GM18861 (cell line): ENCODE measurements around the gene PTGER1.
"Not testable (repeated sequence)": the region's sequence is repeated elsewhere in the genome, so short reads cannot be mapped to it uniquely, and the experiment has no call there.

Source experiments
- ATAC-seq: cut with Tn5 transposase; IDR thresholded peaks from one replicate; pipeline ENCODE4 v1.9.1; 2021; ENCODE audit not compliant: unreplicated experiment

PTGER1 gene, protein sequence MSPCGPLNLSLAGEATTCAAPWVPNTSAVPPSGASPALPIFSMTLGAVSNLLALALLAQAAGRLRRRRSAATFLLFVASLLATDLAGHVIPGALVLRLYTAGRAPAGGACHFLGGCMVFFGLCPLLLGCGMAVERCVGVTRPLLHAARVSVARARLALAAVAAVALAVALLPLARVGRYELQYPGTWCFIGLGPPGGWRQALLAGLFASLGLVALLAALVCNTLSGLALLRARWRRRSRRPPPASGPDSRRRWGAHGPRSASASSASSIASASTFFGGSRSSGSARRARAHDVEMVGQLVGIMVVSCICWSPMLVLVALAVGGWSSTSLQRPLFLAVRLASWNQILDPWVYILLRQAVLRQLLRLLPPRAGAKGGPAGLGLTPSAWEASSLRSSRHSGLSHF

DNA sequence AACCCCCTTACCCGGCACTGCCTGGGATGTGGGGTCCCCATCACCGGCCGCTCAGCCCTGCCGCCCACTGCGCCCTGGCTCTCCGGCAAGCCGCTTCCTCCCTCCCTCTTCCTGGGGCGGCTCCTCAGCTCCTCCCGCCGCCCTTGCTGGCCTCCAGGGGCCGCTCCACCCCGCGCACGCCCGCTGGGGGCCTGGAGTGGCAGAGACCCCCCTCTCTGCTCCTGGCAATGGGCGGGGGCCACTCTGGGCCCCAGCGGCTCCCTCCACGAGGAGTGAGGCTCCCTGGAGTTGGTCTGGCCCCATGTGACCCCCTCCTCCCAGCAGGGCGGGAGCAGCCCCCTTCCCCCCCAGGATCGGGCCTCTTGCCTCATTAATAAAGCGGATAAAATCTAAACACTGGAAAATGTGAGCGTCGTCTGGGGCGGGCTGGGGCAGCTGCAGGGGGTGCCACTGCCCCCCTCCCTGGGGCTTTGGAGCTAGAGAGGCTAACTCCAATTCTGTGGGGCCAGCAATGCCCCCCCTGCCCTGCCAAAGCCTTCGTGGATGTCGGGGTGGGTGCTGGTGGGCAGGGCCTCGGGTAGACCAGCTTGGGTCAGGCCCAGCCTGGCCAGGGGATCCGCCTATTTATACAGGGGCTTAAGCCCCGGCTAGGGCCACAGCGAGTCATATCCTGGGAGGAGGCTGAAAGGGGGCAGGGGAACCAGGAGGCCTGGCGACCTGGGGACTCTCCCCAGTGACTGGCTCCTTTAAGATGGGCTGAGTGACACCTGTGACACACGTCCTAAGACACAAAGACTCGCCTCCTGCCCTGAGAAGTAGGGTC, at the start of gene PTGER1:
Gene PTGER1, minus strand, starts transcription at position 104 of the 823 bp plus-strand sequence. CDS start 1,034 bp downstream, outside the sequence.
- no peak for ATAC-seq

DNA sequence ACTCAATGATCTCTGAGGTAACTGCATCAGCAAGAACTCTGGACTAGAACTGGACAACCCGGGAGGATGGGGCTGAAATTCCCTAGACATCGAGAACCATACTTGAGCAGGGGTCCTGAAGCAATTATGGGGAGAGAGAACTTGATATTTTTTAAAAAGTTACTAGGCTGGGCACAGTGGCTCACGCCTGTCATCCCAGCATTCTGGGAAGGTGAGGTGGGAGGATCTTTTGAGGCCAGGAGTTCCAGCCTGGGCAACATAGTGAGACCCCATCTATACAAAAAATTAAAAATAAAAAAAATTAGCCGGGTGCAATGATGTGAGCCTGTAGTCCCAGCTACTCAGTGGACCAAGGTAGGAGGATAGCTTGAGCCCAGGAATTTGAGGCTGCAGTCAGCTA, 45.4 kb upstream of the PTGER1 start:
- no peak for ATAC-seq

DNA sequence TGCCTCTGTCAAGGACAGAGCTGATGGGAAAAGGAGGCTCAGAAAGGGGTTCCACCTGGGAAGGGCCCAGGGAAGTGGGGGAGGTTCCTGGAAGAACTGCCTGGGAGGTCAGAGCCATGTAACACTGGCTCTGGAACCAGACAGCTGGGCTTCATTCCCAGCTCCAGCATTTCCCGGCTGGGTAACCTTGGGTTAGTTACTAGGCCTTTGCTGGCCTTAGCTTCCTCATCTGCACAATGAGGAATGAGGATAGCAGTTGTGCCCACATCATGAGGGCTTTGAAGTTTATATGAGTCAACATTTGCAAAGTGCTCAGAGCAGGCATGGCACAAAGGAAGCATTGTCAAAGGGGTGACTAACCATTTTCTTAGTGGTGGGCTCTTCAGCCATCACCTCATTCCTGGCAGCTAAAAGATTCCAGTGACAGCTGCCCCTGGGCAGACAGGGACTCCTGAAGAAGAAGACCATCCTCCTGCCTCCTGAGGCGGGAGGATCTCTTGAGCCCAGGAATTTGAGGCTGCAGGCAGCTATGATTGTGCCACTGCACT, 44.8 kb upstream of the PTGER1 start:
- ATAC-seq, result no peak

DNA sequence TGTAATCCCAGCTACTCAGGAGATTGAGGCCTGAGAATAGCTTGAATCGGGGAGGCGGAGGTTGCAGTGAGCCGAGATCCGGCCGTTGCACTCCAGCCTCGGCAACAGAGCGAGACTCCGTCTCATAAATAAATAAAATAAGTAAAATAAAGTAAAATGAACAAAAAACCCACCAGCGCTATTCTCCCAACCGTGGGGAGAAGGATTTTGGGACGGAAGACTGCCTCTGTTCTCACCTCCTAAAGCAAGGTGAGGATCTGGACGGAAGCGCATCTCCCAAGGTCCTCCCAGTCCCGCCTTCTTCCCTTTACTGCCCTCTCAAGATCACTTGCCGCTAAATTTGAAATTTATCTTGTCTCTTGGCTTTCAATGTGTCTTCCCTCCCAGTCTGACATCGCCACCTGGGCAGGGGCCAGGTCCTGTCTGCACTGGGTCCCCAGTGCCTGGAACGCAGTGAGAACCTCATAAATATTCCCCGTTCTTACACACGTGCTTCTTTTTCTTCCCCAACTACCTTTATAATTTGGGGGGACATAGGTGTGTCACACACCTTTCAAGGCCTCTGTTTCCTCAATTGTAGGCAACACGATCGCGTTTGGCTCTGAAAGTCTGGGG, 44.2 kb upstream of the PTGER1 start:
- no peak for ATAC-seq

DNA sequence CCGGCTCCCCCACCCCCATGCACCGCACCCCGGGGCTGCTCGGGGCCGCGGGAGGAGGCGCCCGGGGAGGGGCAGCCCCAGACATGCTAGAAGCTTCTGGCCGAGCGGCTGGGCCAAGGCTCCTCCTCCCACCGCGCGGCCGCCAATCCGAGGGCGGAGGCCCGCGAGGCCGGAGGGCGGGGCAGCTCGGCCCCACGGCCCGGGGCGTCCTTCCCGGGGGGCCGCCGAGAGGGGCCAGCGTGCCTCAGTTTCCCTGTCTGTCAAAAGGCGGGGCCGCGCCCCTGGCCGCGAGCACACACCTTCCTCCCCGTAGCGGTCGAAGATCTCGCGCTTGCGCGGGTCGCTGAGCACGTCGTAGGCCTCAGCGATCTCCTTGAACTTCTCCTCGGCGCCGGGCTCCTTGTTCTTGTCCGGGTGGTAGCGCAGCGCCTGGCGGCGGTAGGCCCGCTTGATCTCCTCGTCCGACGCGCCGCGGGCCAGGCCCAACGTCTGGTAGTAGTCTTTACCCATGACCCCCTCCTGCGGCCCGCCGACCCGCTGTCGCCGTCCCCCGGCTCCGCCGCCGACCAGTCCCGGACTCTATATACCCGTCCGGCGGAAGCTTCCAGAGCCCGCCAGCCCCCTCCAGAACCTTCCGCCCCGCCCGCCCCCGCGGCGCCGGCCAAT, 42.8 kb upstream of the PTGER1 start, which contains the start of gene DNAJB1:
Gene DNAJB1, minus strand, starts transcription at position 558 of the 666 bp plus-strand sequence. Its CDS starts 48 bp downstream, at position 510.
- peak; percentile 43 for ATAC-seq

DNA sequence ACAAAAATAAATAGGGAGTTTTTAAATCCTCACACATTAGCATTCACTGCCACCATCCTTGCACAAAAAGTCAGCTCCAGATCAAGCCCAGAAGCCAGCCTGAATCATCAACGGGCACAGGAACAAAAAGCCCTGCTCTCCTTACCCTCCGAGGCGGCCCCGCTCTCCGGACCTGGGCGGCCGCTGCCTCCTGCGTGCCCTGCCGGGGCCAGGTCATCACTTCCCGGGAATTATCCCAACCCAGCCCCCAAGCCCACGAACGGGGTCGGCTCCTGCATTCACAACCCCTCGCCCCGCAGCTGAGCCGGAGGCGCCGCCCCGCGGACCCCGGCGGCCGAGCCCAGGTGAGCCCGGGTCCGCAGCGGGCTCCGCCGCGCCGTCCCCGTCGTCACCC, 42.3 kb upstream of the PTGER1 start:
- ATAC-seq, result no peak

DNA sequence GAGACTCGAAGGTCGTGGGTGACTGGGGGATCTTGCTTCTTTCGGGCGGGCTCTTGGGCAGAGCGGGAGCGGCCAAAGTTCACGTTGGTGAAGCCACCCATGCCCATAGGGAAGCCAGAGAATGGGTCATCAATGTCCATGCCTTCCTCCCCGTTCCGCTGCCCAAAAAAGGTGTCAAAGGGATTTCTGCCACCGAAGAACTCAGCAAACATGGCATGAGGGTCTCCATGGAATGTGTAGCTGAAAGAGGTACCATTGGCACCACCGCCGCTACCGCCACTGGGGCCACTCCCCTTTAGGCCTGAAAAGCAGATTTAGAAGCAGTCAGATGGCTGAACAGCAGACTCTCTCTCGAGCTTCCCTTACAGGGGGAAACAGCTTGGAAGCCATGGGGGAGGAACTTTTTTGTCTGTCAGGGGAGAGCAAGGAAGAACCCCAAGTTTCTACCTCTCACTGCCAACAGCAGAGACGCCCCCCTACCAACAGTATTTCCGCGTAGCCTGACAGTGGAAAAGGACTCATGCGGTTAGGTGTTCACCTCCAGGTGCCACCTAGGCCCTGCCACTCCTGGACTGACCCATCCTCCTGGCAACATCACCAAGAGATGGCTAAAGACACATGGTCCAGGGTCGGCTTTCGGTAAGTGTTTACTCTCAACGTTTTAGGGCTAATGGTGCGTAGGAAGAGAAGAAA, 41.7 kb upstream of the PTGER1 start:
- ATAC-seq, result no peak

DNA sequence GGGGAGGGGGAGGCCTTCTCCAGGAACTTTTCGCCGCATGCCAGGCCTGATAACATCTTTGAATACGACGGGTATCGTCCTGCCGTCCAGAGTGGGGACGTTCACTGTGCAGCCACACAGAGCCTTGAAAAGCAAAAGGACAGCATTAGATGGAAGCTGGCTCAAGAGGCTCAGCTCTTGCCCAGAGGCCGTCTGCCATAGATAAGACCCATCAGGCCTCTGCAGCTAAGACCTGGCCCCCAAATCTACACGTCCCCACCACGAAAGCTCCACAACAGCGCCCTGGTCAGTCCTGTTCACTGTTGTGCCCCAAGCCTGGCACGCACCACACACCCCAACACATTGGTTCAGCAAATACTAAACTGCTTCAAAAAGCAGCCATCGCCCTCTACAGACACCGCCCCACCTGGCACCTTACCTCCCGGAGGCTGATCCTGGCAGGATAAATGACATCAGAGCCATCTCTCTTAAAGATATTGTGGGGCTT, 40.9 kb upstream of the PTGER1 start:
- no peak for ATAC-seq

DNA sequence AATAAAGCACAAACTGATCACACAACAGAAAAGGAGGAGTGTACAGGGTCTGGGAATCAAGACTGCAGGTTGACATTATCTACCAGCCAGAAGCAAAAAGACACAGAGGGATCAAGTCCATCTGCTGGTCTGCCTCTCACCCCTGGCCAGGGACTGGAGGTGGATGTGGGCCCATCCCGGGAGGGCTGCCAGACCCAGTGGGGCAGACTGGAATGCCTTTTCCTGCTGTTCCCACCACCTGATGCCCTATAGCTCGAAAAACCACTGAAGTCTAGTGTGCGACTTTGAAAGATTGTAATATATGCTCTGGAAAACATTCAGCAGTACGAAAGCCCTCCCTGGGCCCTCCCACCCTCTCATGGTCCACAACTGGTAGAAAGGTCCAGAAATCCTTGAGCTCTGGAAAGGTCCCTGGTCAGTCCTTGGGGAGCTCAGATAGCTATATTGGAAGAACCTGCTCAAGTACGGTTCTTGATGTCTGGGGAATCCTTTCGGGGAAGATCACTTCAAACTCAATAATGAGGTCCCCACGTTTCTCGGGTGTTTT, 40.4 kb upstream of the PTGER1 start:
- ATAC-seq, result no peak

DNA sequence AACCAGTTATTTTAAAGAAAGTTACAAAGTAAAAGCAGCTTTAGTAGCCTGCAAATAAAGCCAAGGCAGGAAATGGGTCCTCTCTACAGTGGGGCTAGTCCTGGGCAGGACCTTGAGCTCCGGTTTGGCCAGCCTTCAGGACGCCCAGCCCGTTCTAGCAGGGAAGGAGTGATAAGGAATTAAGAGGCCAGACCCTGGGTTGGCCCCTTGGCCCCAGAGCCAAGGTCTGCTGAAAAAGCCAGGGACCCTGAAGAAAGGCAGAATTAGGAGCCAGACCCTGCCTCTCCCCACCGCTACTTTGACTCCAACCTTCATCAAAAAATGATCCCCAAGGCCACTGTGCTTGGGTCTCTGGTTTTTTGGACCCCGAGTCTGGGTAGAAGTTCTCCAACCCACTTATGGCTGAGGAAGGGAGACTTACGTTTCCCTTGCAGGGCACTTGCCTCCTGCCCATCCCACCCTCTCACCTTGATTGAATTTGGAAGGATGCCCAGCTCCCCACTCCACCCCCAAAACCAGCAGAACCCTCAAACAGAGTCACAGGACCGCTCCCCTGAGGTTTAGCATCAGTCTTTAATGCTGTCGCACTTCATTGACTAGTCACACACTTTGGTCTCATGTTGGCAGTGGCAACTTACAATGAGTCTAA, 39.2 kb upstream of the PTGER1 start:
- ATAC-seq, result no peak

DNA sequence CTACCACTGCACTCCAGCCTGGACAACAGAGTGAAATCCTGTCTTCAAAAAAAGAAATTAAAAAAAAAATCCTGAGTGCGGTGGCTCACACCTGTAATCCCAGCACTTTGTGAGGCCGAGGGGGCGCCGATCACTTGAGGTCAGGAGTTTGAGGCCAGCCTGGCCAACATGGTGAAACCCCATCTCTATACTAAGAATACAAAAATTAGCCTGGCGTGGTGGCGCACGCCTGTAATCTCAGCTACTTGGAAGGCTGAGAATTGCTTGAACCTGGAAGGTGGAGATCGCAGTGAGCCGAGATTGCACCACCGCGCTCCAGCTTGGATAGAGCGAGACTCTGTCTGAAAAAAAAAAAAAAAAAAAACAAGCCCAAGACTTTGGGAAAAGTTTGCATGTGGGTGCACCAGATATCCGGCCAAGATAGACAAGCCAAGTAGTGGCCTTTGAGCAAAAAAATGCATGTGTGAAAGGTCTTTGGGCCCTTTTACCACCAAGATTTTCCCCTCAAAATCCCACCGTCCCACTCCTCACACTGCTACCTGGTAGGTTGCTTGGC, 37.3 kb upstream of the PTGER1 start:
- no peak for ATAC-seq

DNA sequence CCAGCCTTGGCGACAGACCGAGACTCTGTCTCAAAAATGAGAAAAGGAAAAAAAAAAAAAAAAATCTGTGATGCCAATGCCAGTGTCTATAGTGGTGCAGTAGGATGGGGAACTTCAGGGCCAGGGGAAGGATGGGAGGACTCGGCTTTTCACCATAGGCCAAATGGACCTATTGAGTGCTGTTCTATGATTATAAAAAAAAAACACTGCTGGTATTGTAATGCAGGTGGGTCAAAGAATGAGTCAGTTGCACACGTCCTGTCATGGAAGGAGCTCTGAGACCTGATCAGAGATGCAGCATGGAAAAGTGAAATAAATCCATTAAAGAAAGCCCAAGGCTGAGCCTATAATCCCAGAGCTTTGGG, 36.1 kb upstream of the PTGER1 start:
- ATAC-seq, result no peak

DNA sequence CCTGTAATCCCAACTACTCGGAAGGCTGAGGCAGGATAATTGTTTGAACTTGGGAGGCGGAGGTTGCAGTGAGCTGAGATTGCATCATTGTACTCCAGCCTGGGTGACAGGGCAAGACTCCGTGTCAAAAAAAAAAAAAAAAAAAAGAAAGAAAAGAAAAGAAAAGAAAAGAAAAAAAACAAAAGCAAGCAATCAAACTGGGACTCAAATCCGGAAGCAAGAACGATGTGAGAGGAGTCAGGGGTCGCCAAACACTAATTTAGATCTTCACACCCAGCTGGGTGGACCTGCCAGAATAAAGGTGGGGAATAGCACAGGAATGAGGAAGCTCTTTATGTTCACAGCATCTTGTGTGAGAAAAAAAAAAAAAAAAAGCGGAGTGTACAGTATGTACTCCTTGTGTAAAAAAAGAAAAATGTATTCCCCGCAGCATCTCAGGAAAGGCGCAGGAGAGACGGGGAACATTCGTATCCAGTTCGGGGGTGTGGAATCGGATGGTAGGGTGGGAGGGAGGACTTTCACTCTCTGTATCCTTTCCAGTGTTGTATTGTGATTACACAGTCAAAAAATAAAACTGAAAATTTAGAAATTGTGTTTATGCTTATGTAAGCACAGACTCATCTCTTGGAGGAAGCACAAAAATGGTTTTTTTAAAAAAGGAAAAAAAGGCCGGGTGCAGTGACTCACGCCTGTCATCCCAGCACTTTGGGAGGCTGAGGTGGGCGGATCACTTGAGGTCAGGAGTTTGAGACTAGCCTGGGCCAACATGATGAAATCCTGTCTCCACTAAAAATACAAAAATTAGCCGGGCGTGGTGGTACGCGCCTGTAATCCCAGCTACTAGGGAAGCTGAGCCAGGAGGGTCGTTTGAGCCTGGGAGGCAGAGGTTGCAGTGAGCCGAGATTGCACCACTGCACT, 35.4 kb upstream of the PTGER1 start:
- no peak for ATAC-seq

DNA sequence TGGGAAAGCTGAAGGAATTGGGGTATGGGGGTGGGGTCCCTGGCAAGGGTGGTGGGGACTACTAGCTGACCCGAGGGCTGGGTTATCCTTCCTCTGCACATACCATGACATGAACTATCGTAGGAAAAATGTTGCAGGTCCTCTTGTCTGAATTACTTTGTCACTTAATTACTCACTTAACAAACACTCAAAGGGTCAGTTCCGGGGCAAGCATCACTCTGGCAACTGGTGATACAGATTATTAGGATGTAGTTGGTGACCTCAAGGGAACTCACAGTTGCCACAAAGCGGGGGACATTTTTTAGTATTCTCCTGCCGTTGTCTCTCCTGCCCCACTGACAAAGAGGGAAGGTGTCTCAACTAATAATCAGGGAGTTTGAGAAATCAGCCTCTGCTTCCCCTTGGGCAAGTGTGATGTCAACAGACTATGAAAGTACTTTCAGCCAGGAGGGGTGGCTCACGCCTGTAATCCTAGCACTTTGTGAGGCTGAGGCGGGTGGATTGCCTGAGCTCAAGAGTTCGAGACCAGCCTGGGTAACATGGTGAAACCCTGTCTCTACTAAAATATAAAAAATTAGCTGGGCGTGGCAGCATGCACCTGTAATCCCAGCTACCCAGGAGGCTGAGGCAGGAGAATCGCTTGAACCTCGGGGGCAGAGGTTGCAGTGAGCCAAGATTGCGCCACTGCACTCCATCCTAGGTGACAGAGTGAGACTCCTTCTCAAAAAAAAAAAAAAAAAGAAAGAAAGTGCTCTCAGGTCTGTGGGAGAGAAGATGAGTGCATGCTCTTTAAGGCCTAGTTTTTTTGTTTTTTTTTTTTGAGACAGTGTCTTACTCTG, 32.8 kb upstream of the PTGER1 start:
- ATAC-seq, result no peak

DNA sequence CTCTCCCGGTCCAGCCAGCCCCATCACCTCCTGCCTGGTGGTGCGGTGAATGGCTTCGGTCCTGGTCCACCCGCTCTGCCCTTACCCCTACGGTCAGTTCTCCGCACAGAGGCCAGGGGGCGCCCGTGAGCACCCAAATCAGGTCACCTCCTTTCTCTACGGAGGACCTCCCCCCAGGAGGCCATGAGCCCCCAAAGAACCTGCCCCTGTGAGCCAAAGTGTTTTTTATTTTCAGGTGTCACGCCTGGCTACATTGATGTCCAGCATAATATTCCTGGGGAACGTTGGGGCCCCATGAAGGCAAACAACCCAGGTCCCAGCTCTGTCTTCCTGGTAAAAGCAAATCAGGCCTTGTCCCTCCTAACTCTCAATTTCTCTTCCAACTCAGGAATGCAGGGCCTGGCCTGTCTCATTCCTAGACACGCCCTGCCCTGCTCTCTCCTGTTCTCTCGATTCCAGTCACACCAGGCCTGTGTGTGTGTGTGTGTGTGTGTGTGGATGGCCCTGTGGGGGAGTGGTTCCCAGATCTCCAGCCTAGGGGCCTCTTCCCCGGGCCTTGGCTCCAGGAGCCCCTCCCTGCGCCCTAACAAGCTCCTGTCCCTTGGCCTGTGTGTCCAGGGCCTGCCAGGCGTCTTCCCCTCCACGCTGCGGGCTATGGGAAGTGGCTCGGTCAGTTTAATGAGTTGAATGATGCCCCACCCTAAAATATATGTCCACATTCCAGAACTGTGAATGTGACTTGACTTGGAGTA, 30.5 kb upstream of the PTGER1 start:
- no peak for ATAC-seq

DNA sequence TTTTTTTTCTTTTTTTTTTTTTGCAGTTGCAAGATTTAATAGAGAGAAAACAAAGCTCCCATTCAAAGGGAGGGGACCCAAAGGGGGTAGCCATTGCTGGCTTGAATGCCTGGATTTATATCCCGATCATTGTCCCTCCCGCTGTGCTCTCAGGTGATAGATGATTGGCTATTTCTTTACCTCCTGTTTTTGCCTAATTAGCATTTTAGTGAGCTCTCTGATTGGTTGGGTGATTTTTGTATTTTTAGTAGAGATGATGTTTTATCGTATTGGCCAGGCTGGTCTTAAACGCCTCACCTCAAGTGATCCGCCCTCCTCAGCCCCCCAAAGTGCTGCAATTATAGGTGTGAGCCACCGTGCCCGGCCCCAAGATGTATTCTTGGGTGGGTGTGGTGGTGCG, 29.4 kb upstream of the PTGER1 start:
- ATAC-seq, result not testable (repeated sequence)
